GM19397 (cell line): Measurements from ENCODE around the gene MAN1C1.
"Not testable (repeated sequence)": the region's sequence is repeated elsewhere in the genome, so short reads cannot be mapped to it uniquely, and the experiment has no call there.

Experiments used
- ATAC-seq: cut with Tn5 transposase; IDR thresholded peaks from one replicate; pipeline ENCODE4 v1.9.1; 2021; ENCODE audit warnings: mild to moderate bottlenecking, moderate library complexity; ENCODE audit not compliant: unreplicated experiment

The MAN1C1 gene

GRCh38 chr1:25653558-25653957 lies 37.0 kb downstream of the MAN1C1 start:
- ATAC-seq: no peak

- ATAC-seq: no peak
Observed at GRCh38 chr1:25654109-25654660, 37.6 kb downstream of the MAN1C1 start.

- ATAC-seq: no peak
Observed at GRCh38 chr1:25657121-25657882, 40.7 kb downstream of the MAN1C1 start.

- ATAC-seq: no peak
Observed at GRCh38 chr1:25657883-25658760, 41.5 kb downstream of the MAN1C1 start.

- ATAC-seq: no peak
Observed at GRCh38 chr1:25658791-25659431, 42.3 kb downstream of the MAN1C1 start.

GRCh38 chr1:25661043-25661815 lies 44.6 kb downstream of the MAN1C1 start:
- no peak for ATAC-seq

- ATAC-seq: no peak
Observed at GRCh38 chr1:25662061-25662460, 45.5 kb downstream of the MAN1C1 start.

GRCh38 chr1:25662959-25663358 lies 46.4 kb downstream of the MAN1C1 start:
- ATAC-seq: not testable (repeated sequence)

- ATAC-seq: no peak
Observed at GRCh38 chr1:25664357-25665199, 48.0 kb downstream of the MAN1C1 start.

- no peak for ATAC-seq
Observed at GRCh38 chr1:25666460-25666859, 49.9 kb downstream of the MAN1C1 start.

- no peak for ATAC-seq
Observed at GRCh38 chr1:25668931-25669573, 52.5 kb downstream of the MAN1C1 start.

- no peak for ATAC-seq
Observed at GRCh38 chr1:25669781-25670567, 53.4 kb downstream of the MAN1C1 start.

GRCh38 chr1:25671929-25672328 lies 55.3 kb downstream of the MAN1C1 start:
- ATAC-seq: no peak

- ATAC-seq: no peak
Observed at GRCh38 chr1:25672763-25673409, 56.3 kb downstream of the MAN1C1 start.

- no peak for ATAC-seq
Observed at GRCh38 chr1:25673456-25673855, 56.9 kb downstream of the MAN1C1 start.

- ATAC-seq: no peak
Observed at GRCh38 chr1:25673962-25674806, 57.6 kb downstream of the MAN1C1 start.

GRCh38 chr1:25674807-25675084 lies 58.2 kb downstream of the MAN1C1 start:
- ATAC-seq: no peak
